Forelimb muscle (tissue), 1 donor: ENCODE measurements around the gene ZCCHC14. TPM values are rescaled to one million over a fixed set of nuclear protein-coding genes. Genes with fewer than 3 reads are reported as not detected.
"Not testable (repeated sequence)": the region's sequence is repeated elsewhere in the genome, so short reads cannot be mapped to it uniquely, and the experiment has no call there.

Experiments
- DNase-seq: peaks from one replicate; pipeline ENCODE4 v3.0.0-alpha.2; 2013; ENCODE audit warnings: low read depth
- polyA plus RNA-seq: library from polyadenylated mRNA; unstranded; fragments of 120-200 nt; gene quantifications from one replicate; pipeline ENCODE4 v1.2.1, GENCODE V29; 2013; ENCODE audit not compliant: insufficient read length

Gene ZCCHC14
- polyA plus RNA-seq, 1 donor, result 17.6 TPM

DNA sequence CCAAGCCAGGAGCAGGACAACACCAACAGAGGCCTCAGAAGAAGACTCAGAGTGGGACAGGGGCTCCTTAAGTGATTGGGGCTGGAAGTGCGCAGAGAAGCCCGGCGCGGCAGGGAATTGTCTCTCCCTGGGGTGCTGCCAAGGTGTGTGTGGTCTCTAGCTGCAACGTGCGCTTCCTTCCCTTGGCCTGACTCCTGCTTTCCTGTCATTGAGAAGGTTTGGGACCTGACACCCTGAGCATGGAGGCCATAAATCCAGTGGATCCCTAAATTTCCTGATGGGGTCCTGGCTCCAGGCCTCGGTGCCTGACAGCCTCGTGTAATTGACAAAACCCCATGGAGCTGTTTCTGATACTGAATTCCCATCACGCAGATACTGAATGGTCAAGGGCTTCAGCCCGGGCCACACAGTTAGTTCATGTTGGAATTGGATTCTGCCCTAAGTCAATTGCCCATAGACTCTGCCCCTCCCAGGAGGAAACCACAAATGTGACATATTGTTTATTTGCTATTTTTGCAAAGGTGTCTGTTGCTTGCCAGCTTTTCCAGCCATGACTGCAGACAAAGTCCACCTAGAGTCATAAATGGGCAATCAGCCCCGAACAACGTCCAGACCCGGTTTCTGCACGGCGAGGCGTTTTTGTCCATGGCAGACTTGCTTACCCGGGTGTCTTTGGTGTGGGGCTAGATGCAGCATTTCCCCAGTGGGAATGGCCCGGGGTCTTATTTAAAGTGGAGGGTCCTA is 4.4 kb upstream of the ZCCHC14 start:
- not testable (repeated sequence) for DNase-seq

DNA sequence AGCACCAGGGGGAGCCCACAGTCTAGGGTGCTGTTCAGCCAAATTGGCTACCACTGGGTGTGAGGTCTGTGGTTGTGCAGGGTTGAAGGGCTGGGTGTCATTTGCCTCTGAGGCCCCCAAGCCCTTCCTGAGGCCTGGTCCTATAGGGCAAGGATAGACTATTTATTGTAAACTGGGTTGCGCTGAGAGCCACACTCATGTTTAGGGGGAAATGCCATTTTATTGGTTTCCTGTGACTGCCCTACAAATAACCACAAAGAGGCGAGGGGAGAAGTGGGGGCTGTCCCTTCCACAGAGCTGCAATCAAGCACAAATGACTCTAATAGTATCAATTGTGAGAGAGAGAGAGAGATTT is 3.6 kb upstream of the ZCCHC14 start:
- DNase-seq, result no peak

DNA sequence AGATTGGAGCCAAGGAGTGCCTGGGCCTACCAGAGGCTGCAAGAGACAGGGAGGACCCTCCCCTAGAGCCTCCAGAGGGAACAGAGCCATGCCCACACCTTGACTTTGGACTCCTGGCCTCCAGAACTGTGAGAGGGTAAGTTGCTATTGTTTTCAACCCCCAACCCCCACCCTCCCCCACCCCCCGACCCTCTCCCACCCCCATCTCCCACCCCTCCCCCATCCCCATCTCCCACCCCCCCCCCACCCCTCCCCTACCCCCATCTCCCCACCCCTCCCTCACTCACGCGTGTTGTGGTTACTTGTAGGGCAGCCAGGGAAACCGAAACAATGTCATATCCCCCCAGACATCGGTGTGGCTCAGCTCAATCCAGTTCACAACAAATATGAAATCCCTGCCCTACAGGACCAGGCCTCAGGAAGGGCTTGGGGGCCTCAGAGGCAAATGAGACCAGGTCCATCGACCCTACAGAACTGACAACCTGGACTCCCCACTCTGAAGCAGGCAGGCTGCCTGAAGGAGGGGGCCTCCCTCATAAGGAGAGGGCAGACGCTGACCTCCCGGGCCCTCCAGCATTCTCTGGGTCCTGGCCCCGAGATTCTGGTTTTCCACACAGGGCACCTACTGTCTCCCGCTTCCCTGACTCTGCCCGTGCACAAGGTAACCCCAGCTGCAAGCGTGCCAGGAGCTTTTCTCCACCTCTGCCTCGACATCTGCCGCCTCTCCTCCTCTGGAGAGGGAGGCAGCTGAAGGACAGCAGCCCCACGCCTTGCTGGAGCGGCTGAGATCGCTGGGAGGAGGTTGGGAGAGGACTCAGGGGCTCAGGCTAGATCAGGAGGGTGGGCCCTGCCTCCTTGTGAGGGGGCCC is 3.0 kb upstream of the ZCCHC14 start:
- no peak for DNase-seq

DNA sequence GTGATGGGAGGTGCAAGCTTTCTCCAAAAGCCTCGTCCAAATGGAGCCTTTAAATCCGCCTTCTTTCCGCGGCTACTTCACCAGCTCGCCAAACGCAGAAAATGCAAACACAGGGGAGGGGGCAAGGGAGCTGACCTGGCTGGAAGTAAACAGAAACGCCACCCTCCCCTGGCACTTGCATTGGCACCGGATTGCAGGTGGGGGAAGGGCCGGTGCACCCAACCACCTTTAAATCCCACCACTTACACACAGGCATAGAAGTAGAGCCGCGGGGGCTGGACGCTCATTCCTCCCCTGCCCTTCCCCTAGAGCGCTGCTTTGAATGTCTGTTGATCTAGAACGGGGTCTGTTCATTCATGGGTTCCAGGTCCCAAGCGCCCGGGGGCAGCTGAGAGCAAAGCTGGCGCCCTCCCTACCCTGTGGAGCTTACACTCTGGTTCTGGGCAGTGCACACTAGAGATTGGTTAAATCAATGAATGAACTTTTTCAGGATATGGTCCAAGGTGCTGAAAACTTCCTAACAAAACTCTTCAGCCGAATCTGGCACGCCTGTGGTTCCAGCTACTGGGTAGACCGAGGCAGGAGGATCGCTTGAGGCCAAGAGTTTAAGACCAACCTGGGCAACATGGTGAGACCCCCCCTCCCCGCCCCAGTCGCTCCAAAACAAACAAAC is 920 bp upstream of the ZCCHC14 start:
- no peak for DNase-seq

DNA sequence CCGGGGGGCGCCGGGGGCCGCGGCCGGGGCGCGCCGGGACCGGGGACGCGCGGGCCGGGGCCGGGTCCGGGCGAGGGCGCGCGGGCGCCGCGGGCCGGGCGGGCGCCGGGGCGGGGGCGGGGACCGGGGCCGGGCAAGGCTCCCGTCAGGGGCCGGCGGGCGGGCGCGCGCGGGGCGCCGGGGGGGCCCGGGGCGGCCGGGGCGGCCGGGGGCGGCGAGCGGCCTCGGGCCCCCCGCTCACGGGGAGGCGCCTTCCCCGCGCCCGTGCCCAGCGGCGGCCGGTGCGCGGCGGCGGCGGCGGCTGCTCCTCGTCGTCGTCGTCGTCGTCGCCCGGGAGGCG is 563 bp downstream of the ZCCHC14 start:
- DNase-seq, result no peak

DNA sequence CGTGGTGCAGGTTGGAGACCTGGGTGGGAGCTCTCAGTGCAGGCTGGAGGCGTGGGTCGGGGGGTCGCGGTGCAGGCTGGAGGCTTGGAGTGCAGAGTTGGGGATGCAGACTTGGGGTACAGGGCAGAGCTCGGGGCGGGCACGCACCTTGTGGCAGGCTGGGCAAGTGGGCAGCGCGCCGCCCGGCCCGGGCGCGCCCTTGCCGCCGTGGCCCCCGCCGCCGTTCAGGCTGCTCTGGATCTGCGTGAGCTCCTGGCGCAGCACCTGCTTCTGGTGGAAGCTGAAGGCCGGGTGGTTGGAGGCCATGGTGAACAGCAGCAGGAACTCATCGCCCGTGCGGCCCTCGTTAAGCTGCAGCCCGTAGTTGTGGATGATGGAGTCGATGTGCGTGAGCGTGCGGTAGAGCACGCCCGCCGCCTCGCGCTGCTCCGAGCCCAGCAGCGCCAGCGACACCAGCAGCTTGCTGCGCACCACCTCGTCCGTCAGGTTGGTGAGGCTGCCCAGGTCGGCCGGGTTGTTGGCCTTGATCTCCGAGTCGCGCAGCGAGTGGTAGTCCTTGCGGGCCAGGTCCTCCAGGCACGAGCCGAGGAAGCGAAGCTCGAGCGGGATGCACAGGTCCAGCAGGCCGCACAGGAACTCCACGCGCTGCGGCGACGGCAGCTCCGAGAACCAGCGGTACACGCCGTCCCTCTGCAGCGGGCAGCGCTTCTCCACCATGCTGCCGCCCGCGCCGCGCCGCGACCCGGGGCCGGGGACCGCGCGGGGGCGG is 1.1 kb downstream of the ZCCHC14 start:
- DNase-seq, result no peak

- not testable (repeated sequence) for DNase-seq
These were observed 1.9 kb downstream of the ZCCHC14 start for GRCh38 chr16:87490799-87491521.

DNA sequence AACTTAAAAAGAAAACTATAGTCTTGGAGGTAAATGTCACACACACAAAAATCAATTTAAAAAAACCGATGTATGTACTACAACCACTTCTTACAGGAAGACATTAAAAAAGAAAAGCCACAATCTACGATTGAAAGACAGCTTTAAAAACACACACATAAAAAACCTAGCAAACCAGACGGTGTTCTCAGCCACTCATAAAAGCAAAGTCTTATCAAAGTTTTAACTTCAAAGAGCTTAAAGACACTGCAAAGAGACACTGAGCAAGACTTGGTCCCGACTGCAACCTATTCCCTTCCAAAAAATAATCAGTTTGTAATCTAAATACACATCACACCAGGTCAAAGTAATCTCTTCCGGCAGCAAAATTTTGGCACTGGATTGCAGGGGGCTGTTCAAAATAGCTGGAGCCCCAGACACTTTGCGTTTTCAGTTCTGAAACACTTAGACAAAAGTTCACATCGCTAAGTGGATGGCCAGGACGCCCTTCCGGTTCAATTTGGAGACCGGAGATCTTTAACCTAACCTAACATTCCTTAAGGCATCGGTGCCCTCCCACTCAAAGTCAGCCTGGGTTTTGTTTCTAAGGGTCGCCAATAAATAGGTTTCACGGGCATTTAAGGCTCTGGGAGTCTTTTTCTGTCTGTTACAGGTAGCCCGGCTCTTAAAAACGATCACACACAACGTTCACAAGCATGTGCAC is 2.6 kb downstream of the ZCCHC14 start:
- no peak for DNase-seq

DNA sequence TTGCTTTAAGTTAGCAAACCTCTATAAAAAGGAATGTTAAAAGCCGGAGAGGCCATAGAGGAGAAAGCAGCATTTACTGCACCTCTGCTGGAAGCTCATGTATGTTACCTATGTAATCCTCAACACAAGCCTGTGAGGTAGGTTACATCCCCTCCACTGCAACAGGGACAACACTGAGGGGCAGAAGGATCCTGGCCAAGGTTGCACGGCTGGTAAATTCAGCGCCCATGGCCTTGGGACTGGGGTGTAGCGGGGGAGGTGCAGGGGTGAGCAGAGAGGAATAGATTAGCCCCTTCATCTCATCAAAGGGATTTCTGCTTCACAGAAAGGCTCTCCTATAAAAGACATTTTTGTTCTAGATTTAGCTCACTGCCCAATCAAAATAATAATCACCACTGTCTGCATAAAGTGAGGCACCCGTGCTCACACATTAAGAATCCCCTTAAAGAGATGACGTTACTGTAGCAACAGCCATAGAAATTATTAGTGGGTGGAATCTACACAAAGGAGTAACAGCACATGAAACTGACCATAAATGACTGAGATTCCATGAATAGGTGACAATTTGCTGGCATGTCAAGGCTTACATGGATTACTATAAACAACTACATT is 3.3 kb downstream of the ZCCHC14 start:
- DNase-seq, result no peak

GRCh38 chr16:87488960-87489359 is 3.9 kb downstream of the ZCCHC14 start:
- DNase-seq, result not testable (repeated sequence)

DNA sequence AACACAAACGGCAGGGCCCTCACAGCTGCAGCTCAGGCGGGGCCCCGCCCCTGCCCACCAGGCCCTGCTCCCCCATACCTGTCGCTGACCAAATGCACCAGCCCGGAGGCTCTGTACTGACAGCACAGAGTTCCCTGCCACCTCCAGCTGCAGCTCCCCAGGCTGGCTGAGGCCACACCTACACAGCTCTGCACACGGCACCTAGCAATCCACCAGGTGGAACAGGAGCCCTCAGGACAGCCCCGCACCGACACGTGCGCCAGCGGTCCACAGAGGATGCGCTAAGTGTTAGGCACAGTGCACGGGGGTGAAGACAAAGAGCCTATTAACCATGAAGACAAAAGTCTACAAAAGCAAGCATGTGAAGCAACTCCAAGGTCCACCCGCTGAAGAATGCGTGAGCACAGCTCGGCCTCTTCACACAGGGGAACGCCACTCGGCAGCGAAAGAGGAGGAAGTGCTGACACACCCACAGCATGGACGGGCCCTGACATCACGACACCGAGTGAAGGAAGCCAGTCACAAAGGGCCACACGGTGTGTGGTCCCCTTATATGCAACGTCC is 5.4 kb downstream of the ZCCHC14 start:
- no peak for DNase-seq

DNA sequence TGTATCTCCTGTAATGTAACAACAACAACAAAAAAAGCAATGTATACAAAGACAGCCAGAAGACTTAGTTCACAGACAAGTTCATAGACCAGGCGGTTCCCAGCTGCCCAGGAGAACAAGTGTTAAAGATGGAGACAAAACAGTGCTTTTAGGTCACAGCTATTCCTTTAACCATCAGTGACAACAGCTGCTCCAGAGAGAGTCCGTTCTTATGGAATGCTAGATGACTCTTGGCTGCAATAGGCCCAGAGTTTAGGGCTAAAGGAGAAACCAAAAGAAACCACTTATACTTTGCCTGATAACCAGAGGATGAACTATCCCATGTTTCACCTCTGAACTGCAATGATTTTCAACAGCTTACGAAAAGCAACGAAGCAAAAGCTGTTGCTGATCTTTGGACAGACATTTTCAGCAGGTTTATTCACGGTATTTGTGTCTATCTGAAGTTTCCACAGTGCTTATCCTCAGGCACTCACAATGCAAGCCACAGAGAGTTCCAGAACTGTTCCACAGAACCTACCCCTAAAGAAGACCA is 6.0 kb downstream of the ZCCHC14 start:
- DNase-seq, result no peak

- DNase-seq, result no peak
These were observed 6.5 kb downstream of the ZCCHC14 start for GRCh38 chr16:87486282-87486681.

GRCh38 chr16:87485792-87486191 is 7.0 kb downstream of the ZCCHC14 start:
- not testable (repeated sequence) for DNase-seq

DNA sequence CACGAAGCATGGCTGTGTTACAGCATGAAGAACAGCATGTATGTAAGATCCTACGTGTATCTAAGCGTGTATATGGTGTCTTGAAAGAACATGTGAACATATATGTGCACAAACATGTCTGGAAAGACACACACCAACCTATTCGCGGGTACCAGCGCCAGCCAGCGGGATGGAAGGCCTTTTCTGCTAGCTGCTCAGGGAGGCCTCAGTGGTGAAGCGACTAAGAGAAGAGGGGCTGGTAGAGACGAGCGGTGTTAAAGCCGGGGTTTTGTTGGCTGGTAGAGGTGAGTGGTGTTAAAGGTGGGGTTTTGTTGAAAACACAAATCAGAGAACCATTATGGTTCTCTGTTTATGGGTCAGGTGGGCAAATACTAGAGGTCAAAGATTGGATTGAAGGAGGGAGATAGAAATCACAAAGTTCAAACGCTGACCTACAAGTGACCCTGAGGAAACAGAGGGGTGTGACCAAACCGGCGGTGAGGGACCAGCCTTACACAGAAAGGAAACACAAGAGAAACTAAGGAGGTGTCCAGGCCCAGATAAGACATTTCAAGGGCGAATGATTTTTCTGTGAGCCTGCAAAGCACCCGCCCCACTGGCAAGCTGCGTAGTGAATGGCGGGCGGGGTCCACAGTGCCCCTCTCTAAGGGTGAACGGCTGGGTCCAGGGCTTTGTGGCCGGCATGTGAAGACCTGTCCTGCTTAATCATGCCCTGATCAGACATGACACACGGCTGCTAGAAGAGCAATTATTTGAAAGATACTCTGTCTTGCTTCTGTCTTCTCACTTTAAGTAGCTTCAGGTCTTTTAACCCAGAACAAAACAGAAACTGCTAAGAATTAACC is 8.1 kb downstream of the ZCCHC14 start:
- no peak for DNase-seq

- DNase-seq, result no peak
These were observed 9.3 kb downstream of the ZCCHC14 start for GRCh38 chr16:87483481-87483880.

DNA sequence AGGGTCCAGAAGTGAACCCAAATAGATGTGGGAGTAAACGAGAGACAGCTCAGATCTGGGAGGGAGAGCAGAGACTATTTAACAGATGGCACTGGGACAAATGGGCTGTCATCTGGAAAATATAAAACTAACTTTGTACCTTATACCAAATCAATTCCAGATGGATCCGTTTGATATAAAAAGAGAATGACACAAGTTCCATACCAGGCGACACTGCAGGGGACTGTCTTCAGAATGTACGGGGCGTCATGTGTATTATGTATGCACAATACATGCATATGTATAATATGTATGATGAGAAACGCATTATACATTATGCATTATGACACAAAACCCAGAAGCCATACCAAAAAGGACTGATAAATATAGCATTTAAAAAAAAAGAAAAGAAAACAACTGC is 10.2 kb downstream of the ZCCHC14 start:
- not testable (repeated sequence) for DNase-seq

DNA sequence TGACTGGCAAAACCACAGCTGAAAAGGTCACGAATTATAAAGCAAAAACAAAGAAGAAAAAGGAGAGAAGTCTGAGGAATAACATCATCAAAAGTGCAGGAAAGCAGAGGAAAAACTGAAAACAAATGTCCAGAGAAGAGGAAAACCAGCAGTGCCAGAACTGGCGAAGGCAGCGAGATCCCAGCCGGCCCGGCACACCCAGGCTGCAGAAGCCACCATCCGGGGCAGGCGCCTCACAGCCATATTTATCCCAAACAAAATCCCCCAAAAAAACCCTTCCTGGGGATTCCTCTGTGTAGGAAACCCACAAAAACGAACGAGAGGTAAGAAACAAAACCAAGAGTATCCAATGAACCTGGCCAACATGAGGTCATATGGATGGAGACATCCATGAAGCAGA is 10.6 kb downstream of the ZCCHC14 start:
- no peak for DNase-seq

GRCh38 chr16:87481711-87482110 is 11.1 kb downstream of the ZCCHC14 start:
- not testable (repeated sequence) for DNase-seq
